Astrocyte (in vitro differentiated cells and primary cell): Measurements from ENCODE around the gene EP300. TPM values are rescaled to one million over a fixed set of nuclear protein-coding genes. Genes with fewer than 3 reads are reported as not detected.

Experiments used
- DNase-seq: peaks from one replicate; pipeline ENCODE4 v3.0.0-alpha.2; 2010; ENCODE audit warnings: low read depth
- FAIRE-seq: peaks from 2 replicates; lab custom pipeline; 2011; peaks lifted over from hg19 to GRCh38; lab: Jason Lieb, UNC
- H2AFZ ChIP-seq: 2 replicates; pipeline ENCODE4 v1.6.0; 2012; ENCODE audit warnings: low read depth, low read length, inconsistent platforms
- H3K27ac ChIP-seq: 2 replicates; pipeline ENCODE4 v1.5.1; 2011; ENCODE audit warnings: low read depth, low read length, inconsistent platforms
- H3K27me3 ChIP-seq: 2 replicates; pipeline ENCODE4 v1.6.0; 2011; ENCODE audit warnings: low read length, inconsistent platforms; ENCODE audit not compliant: insufficient read depth
- H3K36me3 ChIP-seq: 2 replicates; pipeline ENCODE4 v1.5.1; 2011; ENCODE audit warnings: low read length, inconsistent platforms; ENCODE audit not compliant: insufficient read depth
- H3K4me1 ChIP-seq: 2 replicates; pipeline ENCODE4 v1.5.1; 2011; ENCODE audit warnings: low read length, inconsistent platforms; ENCODE audit not compliant: insufficient read depth
- H3K4me2 ChIP-seq: 2 replicates; pipeline ENCODE4 v1.6.0; 2012; ENCODE audit warnings: low read length, inconsistent platforms
- H3K4me3 ChIP-seq: 2 replicates; pipeline ENCODE4 v1.5.1; 2011; ENCODE audit warnings: low read depth, mild to moderate bottlenecking, low read length, inconsistent platforms; ENCODE audit not compliant: insufficient read depth
- H3K79me2 ChIP-seq: 2 replicates; pipeline ENCODE4 v1.6.0; 2012; ENCODE audit warnings: mild to moderate bottlenecking, low read length, inconsistent platforms; ENCODE audit not compliant: insufficient read depth
- H3K9ac ChIP-seq: 2 replicates; pipeline ENCODE4 v1.6.0; 2012; ENCODE audit warnings: mild to moderate bottlenecking, low read length, inconsistent platforms
- H3K9me3 ChIP-seq: 2 replicates; pipeline ENCODE4 v1.5.1; 2012; ENCODE audit warnings: low read depth, mild to moderate bottlenecking, low read length, inconsistent platforms; ENCODE audit not compliant: insufficient read depth
- H4K20me1 ChIP-seq: 2 replicates; pipeline ENCODE4 v1.6.0; 2012; ENCODE audit warnings: low read length, inconsistent platforms; ENCODE audit not compliant: insufficient read depth
- H3K27ac Mint-ChIP-seq: one replicate; pipeline ENCODE4 v1.8.0; 2021; ENCODE audit warnings: mild to moderate bottlenecking, mixed read lengths; ENCODE audit not compliant: unreplicated experiment
- H3K27me3 Mint-ChIP-seq: one replicate; pipeline ENCODE4 v1.8.0; 2021; ENCODE audit warnings: low read depth, mixed read lengths; ENCODE audit not compliant: unreplicated experiment
- H3K36me3 Mint-ChIP-seq: one replicate; pipeline ENCODE4 v1.8.0; 2021; ENCODE audit warnings: low read depth, mixed read lengths; ENCODE audit not compliant: unreplicated experiment
- H3K4me1 Mint-ChIP-seq: one replicate; pipeline ENCODE4 v1.8.0; 2021; ENCODE audit warnings: low read depth, mixed read lengths; ENCODE audit not compliant: unreplicated experiment
- H3K4me3 Mint-ChIP-seq: one replicate; pipeline ENCODE4 v1.8.0; 2021; ENCODE audit warnings: mild to moderate bottlenecking, moderate library complexity, mixed read lengths; ENCODE audit not compliant: unreplicated experiment
- H3K9me3 Mint-ChIP-seq: one replicate; pipeline ENCODE4 v1.8.0; 2021; ENCODE audit warnings: mild to moderate bottlenecking, mixed read lengths; ENCODE audit not compliant: unreplicated experiment
- CTCF ChIP-seq: IDR thresholded peaks from 2 replicates; pipeline ENCODE4 v1.5.1; 2011; ENCODE audit warnings: low read depth, mild to moderate bottlenecking, inconsistent platforms, low read length, moderate library complexity; ENCODE audit not compliant: insufficient read depth
- EZH2 ChIP-seq: IDR thresholded peaks from 2 replicates; pipeline ENCODE4 v1.6.1; 2012; ENCODE audit warnings: mild to moderate bottlenecking, low read length, inconsistent platforms; ENCODE audit not compliant: insufficient read depth
- total RNA-seq: library from RNA; stranded (reverse); gene quantifications from 2 replicates; pipeline ENCODE4 v1.2.1, GENCODE V29; 2021

Gene EP300
- total RNA-seq, 1 donor from 2014 or later: 64.7 TPM

GRCh38 chr22:41180926-41181325 lies 88.5 kb downstream of the EP300 start:
- Histone ChIP-seq H3K27me3 (no peaks in the 10 kb centered on the region), H3K36me3 (peaks cover 44% of the 10 kb centered on the region), H3K27ac (no peak overlapping the region), H3K4me1 (peaks cover 6% of the 10 kb centered on the region), H2AFZ (no peak overlapping the region), H3K9me3 (no peaks in the 10 kb centered on the region), H3K4me2 (no peak overlapping the region), H3K4me3 (no peak overlapping the region), H3K9ac (no peak overlapping the region), H3K79me2 (peaks cover 10% of the 10 kb centered on the region), H4K20me1 (peaks cover 35% of the 10 kb centered on the region)
- FAIRE-seq: peak; percentile 20
- Mint-ChIP-seq H3K27me3 (no peaks in the 10 kb centered on the region), H3K4me1 (peaks cover 10% of the 10 kb centered on the region), H3K9me3 (no peaks in the 10 kb centered on the region), H3K36me3 (peaks cover 19% of the 10 kb centered on the region), H3K4me3 (no peak overlapping the region), H3K27ac (no peak overlapping the region)
- no peak for TF ChIP-seq EZH2
- TF ChIP-seq CTCF: no peak
- DNase-seq: no peak

- TF ChIP-seq CTCF: no peak
- DNase-seq: peak; percentile 78
- FAIRE-seq: no peak
These were observed 89.2 kb downstream of the EP300 start for GRCh38 chr22:41181349-41182241.

GRCh38 chr22:41184679-41185078 lies 92.3 kb downstream of the EP300 start:
- Mint-ChIP-seq H3K27me3 (no peaks in the 10 kb centered on the region), H3K4me1 (peaks cover 10% of the 10 kb centered on the region), H3K4me3 (no peak overlapping the region), H3K27ac (no peak overlapping the region), H3K36me3 (peaks cover 3% of the 10 kb centered on the region), H3K9me3 (no peaks in the 10 kb centered on the region)
- Histone ChIP-seq H4K20me1 (peaks cover 6% of the 10 kb centered on the region), H3K79me2 (no peaks in the 10 kb centered on the region), H3K36me3 (peaks cover 12% of the 10 kb centered on the region), H3K27ac (no peak overlapping the region), H3K4me3 (no peak overlapping the region), H3K4me1 (peaks cover 6% of the 10 kb centered on the region), H3K9ac (no peak overlapping the region), H3K4me2 (no peak overlapping the region), H2AFZ (no peak overlapping the region), H3K9me3 (no peaks in the 10 kb centered on the region), H3K27me3 (no peaks in the 10 kb centered on the region)
- TF ChIP-seq CTCF: no peak
- TF ChIP-seq EZH2: no peak
- FAIRE-seq (no peak), DNase-seq (no peak)

More at GRCh38 chr22:41181349-41182241, 89.2 kb downstream of the EP300 start:
- peaks cover 16% of the 10 kb centered on the region for H3K36me3 Mint-ChIP-seq
- no peak overlapping the region for H3K27ac Mint-ChIP-seq
- peaks cover 10% of the 10 kb centered on the region for H3K4me1 Mint-ChIP-seq
- H3K4me3 ChIP-seq: no peak overlapping the region
- peaks cover 30% of the 10 kb centered on the region for H4K20me1 ChIP-seq
- H3K27ac ChIP-seq: no peak overlapping the region
- no peak overlapping the region for H3K9ac ChIP-seq
- H3K9me3 ChIP-seq: no peaks in the 10 kb centered on the region
- H3K79me2 ChIP-seq: peaks cover 10% of the 10 kb centered on the region
- no peaks in the 10 kb centered on the region for H3K9me3 Mint-ChIP-seq
- H3K36me3 ChIP-seq: peaks cover 37% of the 10 kb centered on the region
- no peak overlapping the region for H3K4me3 Mint-ChIP-seq
- peaks cover 6% of the 10 kb centered on the region for H3K4me1 ChIP-seq
- H3K27me3 Mint-ChIP-seq: no peaks in the 10 kb centered on the region
- H2AFZ ChIP-seq: no peak overlapping the region
- peak overlapping the region; percentile 39 for H3K4me2 ChIP-seq
- H3K27me3 ChIP-seq: no peaks in the 10 kb centered on the region
